GM23248 (cell line): Measurements from ENCODE around the gene WASF3.

ENCODE experiments used
- EZH2 ChIP-seq: fragments of 200-600 bp; sonication (generic); IDR thresholded peaks from 2 replicates; pipeline ENCODE4 v1.6.1; 2018; ENCODE audit warnings: antibody characterized with exemption, mild to moderate bottlenecking; ENCODE audit not compliant: insufficient read depth, poor library complexity, severe bottlenecking
- EZH2phosphoT487 ChIP-seq: fragments of 200-600 bp; sonication (generic); IDR thresholded peaks from 2 replicates; pipeline ENCODE4 v1.6.1; 2018; ENCODE audit warnings: antibody characterized with exemption, moderate library complexity, mild to moderate bottlenecking, low read depth; ENCODE audit not compliant: insufficient read depth

- TF ChIP-seq EZH2phosphoT487 (no peak), EZH2 (no peak)
Observed at GRCh38 chr13:26548205-26548765, 9.2 kb upstream of the WASF3 start.
